Epithelial cell of proximal tubule (primary cell): ENCODE measurements around the gene CEMIP. TPM values are rescaled to one million over a fixed set of nuclear protein-coding genes. Genes with fewer than 3 reads are reported as not detected.

Experiments used
- DNase-seq: peaks from one replicate; pipeline ENCODE4 v3.0.0-alpha.2; 2011; ENCODE audit warnings: low read depth
- H3K4me3 ChIP-seq: 2 replicates; pipeline ENCODE4 v1.5.1; 2011; ENCODE audit warnings: low read depth, mild to moderate bottlenecking, low read length
- total RNA-seq: library from RNA; depleted of rRNA; stranded (reverse); fragments of >200 nt; gene quantifications from 2 replicates; pipeline ENCODE4 v1.2.3, GENCODE V29; 2015
- TF ChIP-seq, protein P1 (sequence below): conservative IDR thresholded peaks from 2 replicates; pipeline ENCODE4 v1.5.1; 2012; ENCODE audit warnings: low read depth, mild to moderate bottlenecking, low read length

The CEMIP gene
- total RNA-seq, 1 donor from 2014 or later = 0.06 TPM

- H3K4me3 ChIP-seq = no peak overlapping the region
- TF ChIP-seq, protein P1, sequence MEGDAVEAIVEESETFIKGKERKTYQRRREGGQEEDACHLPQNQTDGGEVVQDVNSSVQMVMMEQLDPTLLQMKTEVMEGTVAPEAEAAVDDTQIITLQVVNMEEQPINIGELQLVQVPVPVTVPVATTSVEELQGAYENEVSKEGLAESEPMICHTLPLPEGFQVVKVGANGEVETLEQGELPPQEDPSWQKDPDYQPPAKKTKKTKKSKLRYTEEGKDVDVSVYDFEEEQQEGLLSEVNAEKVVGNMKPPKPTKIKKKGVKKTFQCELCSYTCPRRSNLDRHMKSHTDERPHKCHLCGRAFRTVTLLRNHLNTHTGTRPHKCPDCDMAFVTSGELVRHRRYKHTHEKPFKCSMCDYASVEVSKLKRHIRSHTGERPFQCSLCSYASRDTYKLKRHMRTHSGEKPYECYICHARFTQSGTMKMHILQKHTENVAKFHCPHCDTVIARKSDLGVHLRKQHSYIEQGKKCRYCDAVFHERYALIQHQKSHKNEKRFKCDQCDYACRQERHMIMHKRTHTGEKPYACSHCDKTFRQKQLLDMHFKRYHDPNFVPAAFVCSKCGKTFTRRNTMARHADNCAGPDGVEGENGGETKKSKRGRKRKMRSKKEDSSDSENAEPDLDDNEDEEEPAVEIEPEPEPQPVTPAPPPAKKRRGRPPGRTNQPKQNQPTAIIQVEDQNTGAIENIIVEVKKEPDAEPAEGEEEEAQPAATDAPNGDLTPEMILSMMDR = no peak
- DNase-seq = no peak
Observed at GRCh38 chr15:80866936-80867335, 87.8 kb downstream of the CEMIP start.

GRCh38 chr15:80870366-80870765 lies 91.2 kb downstream of the CEMIP start:
- TF ChIP-seq, protein P1 = no peak

GRCh38 chr15:80870893-80871292 lies 91.7 kb downstream of the CEMIP start:
- no peak overlapping the region for H3K4me3 ChIP-seq
- TF ChIP-seq, protein P1 = no peak
- DNase-seq = no peak

More at GRCh38 chr15:80870366-80870765, 91.2 kb downstream of the CEMIP start:
- no peak for DNase-seq
- no peak overlapping the region for H3K4me3 ChIP-seq

DNA sequence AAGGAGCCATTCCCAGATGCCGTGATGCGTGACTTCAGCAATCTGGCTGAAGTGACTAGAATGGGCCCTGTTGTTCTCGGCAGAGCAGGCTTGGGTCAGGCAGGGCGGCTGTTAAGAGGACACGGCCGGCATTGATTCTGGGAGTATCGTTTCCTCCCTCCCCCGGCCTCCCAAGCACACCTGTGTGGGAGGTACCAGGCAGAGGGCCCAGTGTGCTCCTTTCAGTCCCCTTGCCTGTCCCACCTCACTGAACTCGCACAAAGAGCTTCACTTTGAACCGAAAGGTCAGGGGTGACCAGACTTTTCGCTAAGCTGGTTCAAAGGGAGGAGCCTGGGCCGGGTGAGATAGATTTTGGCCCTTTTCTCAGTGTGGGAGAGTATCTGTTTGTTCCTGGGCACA lies 92.7 kb downstream of the CEMIP start:
- DNase-seq = no peak
- TF ChIP-seq, protein P1 = no peak
- H3K4me3 ChIP-seq = no peak overlapping the region

- DNase-seq = no peak
- no peak overlapping the region for H3K4me3 ChIP-seq
- TF ChIP-seq, protein P1 = no peak
Observed at GRCh38 chr15:80873366-80873952, 94.3 kb downstream of the CEMIP start.

- H3K4me3 ChIP-seq = no peak overlapping the region
Observed at GRCh38 chr15:80875568-80876347, 96.6 kb downstream of the CEMIP start.

More at GRCh38 chr15:80875568-80876347, 96.6 kb downstream of the CEMIP start:
- DNase-seq = no peak
- TF ChIP-seq, protein P1 = no peak
